ENCODE measurements around the gene SF3A2.

GRCh38 chr19:2244486-2244885, 7.9 kb downstream of the SF3A2 start:
- TF ChIP-seq CTCF (IDR thresholded peaks at IDR 0.05; ENCODE audit: poor library complexity) (no peak), EZH2phosphoT487 (IDR thresholded peaks at IDR 0.05; ENCODE audit: low read depth, severe bottlenecking, unreplicated experiment) (no peak), EZH2 (IDR thresholded peaks at IDR 0.05; ENCODE audit: borderline replicate concordance) (no peak)

All from hepatocyte (in vitro differentiated cells).